Neural crest cell (in vitro differentiated cells): Measurements from ENCODE around the gene SCD5. TPM values are rescaled to one million over a fixed set of nuclear protein-coding genes. Genes with fewer than 3 reads are reported as not detected.

ENCODE experiments used
- DNase-seq: peaks from one replicate; pipeline ENCODE4 v3.0.0; 2021; ENCODE audit warnings: low read depth, mixed read lengths, low spot score
- H3K27ac Mint-ChIP-seq: one replicate; pipeline ENCODE4 v1.8.0; 2021; ENCODE audit warnings: mild to moderate bottlenecking, mixed read lengths; ENCODE audit not compliant: unreplicated experiment
- H3K27me3 Mint-ChIP-seq: 2 replicates; pipeline ENCODE4 v1.8.0; 2021; ENCODE audit warnings: low read depth, mild to moderate bottlenecking, mixed read lengths
- H3K36me3 Mint-ChIP-seq: 2 replicates; pipeline ENCODE4 v1.8.0; 2021; ENCODE audit warnings: low read depth, mild to moderate bottlenecking, mixed read lengths
- H3K4me1 Mint-ChIP-seq: 2 replicates; pipeline ENCODE4 v1.8.0; 2021; ENCODE audit warnings: mixed read lengths
- H3K4me3 Mint-ChIP-seq: one replicate; pipeline ENCODE4 v1.8.0; 2021; ENCODE audit warnings: mild to moderate bottlenecking, mixed read lengths
- H3K9me3 Mint-ChIP-seq: 2 replicates; pipeline ENCODE4 v1.8.0; 2021; ENCODE audit warnings: mixed read lengths
- CTCF ChIP-seq: fragments of 200-600 bp; sonication (generic); conservative IDR thresholded peaks from 2 replicates; pipeline ENCODE4 v1.5.0; 2021; ENCODE audit warnings: antibody characterized with exemption, mild to moderate bottlenecking
- total RNA-seq: library from RNA; stranded (reverse); gene quantifications from 2 replicates; pipeline ENCODE4 v1.2.1, GENCODE V29; 2021

Gene SCD5
- total RNA-seq, 1 donor from 2014 or later: 40.7 TPM

- Mint-ChIP-seq H3K27me3 (no peaks in the 10 kb centered on the region), H3K36me3 (peaks cover 7% of the 10 kb centered on the region), H3K4me3 (no peak overlapping the region), H3K9me3 (no peaks in the 10 kb centered on the region), H3K27ac (peak overlapping the region; percentile 57), H3K4me1 (peaks cover 30% of the 10 kb centered on the region)
- TF ChIP-seq CTCF: no peak
- no peak for DNase-seq
Measured at GRCh38 chr4:82640540-82640939, 158.1 kb downstream of the SCD5 start.

- no peak overlapping the region for H3K4me3 Mint-ChIP-seq
- peaks cover 7% of the 10 kb centered on the region for H3K36me3 Mint-ChIP-seq
- no peaks in the 10 kb centered on the region for H3K9me3 Mint-ChIP-seq
- H3K4me1 Mint-ChIP-seq: peaks cover 25% of the 10 kb centered on the region
- no peak for TF ChIP-seq CTCF
- no peak overlapping the region for H3K27ac Mint-ChIP-seq
- DNase-seq: no peak
- no peaks in the 10 kb centered on the region for H3K27me3 Mint-ChIP-seq
Measured at GRCh38 chr4:82639971-82640370, 158.6 kb downstream of the SCD5 start.

- no peaks in the 10 kb centered on the region for H3K27me3 Mint-ChIP-seq
- H3K27ac Mint-ChIP-seq: no peak overlapping the region
- no peak for DNase-seq
- no peak overlapping the region for H3K4me3 Mint-ChIP-seq
- no peaks in the 10 kb centered on the region for H3K9me3 Mint-ChIP-seq
- peaks cover 18% of the 10 kb centered on the region for H3K36me3 Mint-ChIP-seq
- peaks cover 24% of the 10 kb centered on the region for H3K4me1 Mint-ChIP-seq
- no peak for TF ChIP-seq CTCF
Measured at GRCh38 chr4:82638479-82638878, 160.1 kb downstream of the SCD5 start.

GRCh38 chr4:82630079-82630478 is 168.5 kb downstream of the SCD5 start:
- Mint-ChIP-seq H3K27ac (peak overlapping the region; percentile 2), H3K4me3 (no peak overlapping the region), H3K36me3 (peaks cover 22% of the 10 kb centered on the region), H3K27me3 (no peaks in the 10 kb centered on the region), H3K9me3 (peaks cover 4% of the 10 kb centered on the region), H3K4me1 (peaks cover 18% of the 10 kb centered on the region)
- no peak for DNase-seq
- TF ChIP-seq CTCF: no peak

GRCh38 chr4:82629238-82630000 is 169.2 kb downstream of the SCD5 start:
- Mint-ChIP-seq H3K27me3 (no peaks in the 10 kb centered on the region), H3K4me3 (no peak overlapping the region), H3K36me3 (peaks cover 21% of the 10 kb centered on the region), H3K4me1 (peaks cover 18% of the 10 kb centered on the region), H3K9me3 (peaks cover 4% of the 10 kb centered on the region), H3K27ac (peak overlapping the region; percentile 98)
- no peak for TF ChIP-seq CTCF
- no peak for DNase-seq
